Endothelial cell of umbilical vein (primary cell): Measurements from ENCODE around the gene SCLT1. TPM values are rescaled to one million over a fixed set of nuclear protein-coding genes. Genes with fewer than 3 reads are reported as not detected.

Experiments used
- BruUV-seq: library from RNA; stranded (reverse); fragments of 400-500 nt; replicated peaks from 2 replicates; lab custom pipeline; 2021; lab: Mats Ljungman, UMichigan
- CTCF ChIA-PET: fragments of 300-600, 350-600 bp; sonication (Branson Sonifier 250); formaldehyde crosslinking; loops from one replicate; lab custom pipeline; 2021; ENCODE audit warnings: antibody characterized with exemption, inconsistent platforms; lab: Charles Lee
- POLR2A ChIA-PET: fragments of 300-600, 350-600 bp; sonication (Branson Sonifier 250); formaldehyde crosslinking; loops from one replicate; lab custom pipeline; 2021; ENCODE audit warnings: antibody characterized with exemption, inconsistent platforms; lab: Charles Lee
- DNase-seq: peaks from one replicate; pipeline ENCODE4 v3.0.0-alpha.2; 2011; ENCODE audit warnings: low read depth, low spot score
- FAIRE-seq: peaks from 2 replicates; lab custom pipeline; 2011; peaks lifted over from hg19 to GRCh38; lab: Jason Lieb, UNC
- H2AFZ ChIP-seq: 2 replicates; pipeline ENCODE4 v1.6.0; 2012; ENCODE audit warnings: low read depth, low read length, control low read depth, inconsistent platforms
- H3K27ac ChIP-seq: 2 replicates; pipeline ENCODE4 v1.5.1; 2011; ENCODE audit warnings: low read depth, mild to moderate bottlenecking, control low read depth, low read length, moderate library complexity; ENCODE audit not compliant: insufficient read depth
- H3K27me3 ChIP-seq, 2 experiments: 2 replicates each; pipeline versions ENCODE4 v1.6.0 to v1.6.1; 2011; ENCODE audit warnings: low read length in 2 of 2, mixed read lengths in 1 of 2; ENCODE audit not compliant: control insufficient read depth in 2 of 2, insufficient read depth in 2 of 2
- H3K36me3 ChIP-seq, 2 experiments: 2 replicates in 1 of 2; 3 replicates in 1 of 2; pipeline ENCODE4 v1.5.1; 2011; ENCODE audit warnings: low read length in 2 of 2, mild to moderate bottlenecking in 1 of 2, moderate library complexity in 1 of 2; ENCODE audit not compliant: control insufficient read depth in 2 of 2, insufficient read depth in 2 of 2; ENCODE audit errors: extremely low read depth in 1 of 2
- H3K4me1 ChIP-seq: 3 replicates; pipeline ENCODE4 v1.5.1; 2011; ENCODE audit warnings: mild to moderate bottlenecking, low read length; ENCODE audit not compliant: control insufficient read depth, insufficient read depth; ENCODE audit errors: extremely low read depth
- H3K4me2 ChIP-seq: 2 replicates; pipeline ENCODE4 v1.6.1; 2011; ENCODE audit warnings: low read length, control low read depth, mixed read lengths; ENCODE audit not compliant: insufficient read depth
- H3K4me3 ChIP-seq, 3 experiments: fragments of 200-600 bp in 1 of 3; sonication (generic), shearing (Covaris generic) in 1 of 3; replicated peaks in 1 of 3; 2 replicates each; pipeline ENCODE4 v1.5.1; 2011 to 2016; ENCODE audit warnings: control low read depth in 3 of 3, low read length in 3 of 3, mild to moderate bottlenecking in 2 of 3, inconsistent platforms in 1 of 3, low read depth in 1 of 3, moderate library complexity in 1 of 3; ENCODE audit not compliant: insufficient read depth in 1 of 3
- H3K79me2 ChIP-seq: 2 replicates; pipeline ENCODE4 v1.6.0; 2012; ENCODE audit warnings: low read length, inconsistent platforms; ENCODE audit not compliant: control insufficient read depth, insufficient read depth
- H3K9ac ChIP-seq: replicated peaks from 2 replicates; pipeline ENCODE3; 2011; ENCODE audit warnings: low read length, control low read depth; ENCODE audit not compliant: insufficient read depth; ENCODE audit errors: extremely low read depth
- H3K9me1 ChIP-seq: replicated peaks from 3 replicates; pipeline ENCODE4 v1.6.0; 2011; ENCODE audit warnings: mild to moderate bottlenecking, low read length; ENCODE audit not compliant: control insufficient read depth, insufficient read depth; ENCODE audit errors: extremely low read depth
- H3K9me3 ChIP-seq: replicated peaks from 2 replicates; pipeline ENCODE4 v1.5.1; 2012; ENCODE audit warnings: low read length, inconsistent platforms; ENCODE audit not compliant: control insufficient read depth, insufficient read depth
- H4K20me1 ChIP-seq: replicated peaks from 2 replicates; pipeline ENCODE3; 2011; ENCODE audit warnings: mild to moderate bottlenecking, low read length; ENCODE audit not compliant: control insufficient read depth, insufficient read depth; ENCODE audit errors: extremely low read depth
- EZH2 ChIP-seq: IDR thresholded peaks from 2 replicates; pipeline ENCODE4 v1.6.1; 2012; ENCODE audit warnings: borderline replicate concordance, low read depth, mild to moderate bottlenecking, moderate library complexity, low read length, inconsistent platforms; ENCODE audit not compliant: severe bottlenecking
- FOS ChIP-seq: IDR thresholded peaks from 2 replicates; pipeline ENCODE4 v1.6.1; 2011; ENCODE audit warnings: mild to moderate bottlenecking, low read length, moderate library complexity, borderline replicate concordance; ENCODE audit not compliant: insufficient read depth
- GATA2 ChIP-seq: IDR thresholded peaks from 2 replicates; pipeline ENCODE4 v1.7.0; 2011; ENCODE audit warnings: low read depth, mild to moderate bottlenecking, moderate library complexity, mixed read lengths, low read length; ENCODE audit not compliant: insufficient read length, insufficient read depth
- JUN ChIP-seq: IDR thresholded peaks from 2 replicates; pipeline ENCODE4 v1.6.1; 2011; ENCODE audit warnings: borderline replicate concordance, low read depth; ENCODE audit not compliant: insufficient read length, insufficient read depth
- MYC ChIP-seq: IDR thresholded peaks from one replicate; pipeline ENCODE4 v1.6.1; 2011; ENCODE audit warnings: mild to moderate bottlenecking, low read depth, low read length
- POLR2A ChIP-seq: IDR thresholded peaks from 2 replicates; pipeline ENCODE4 v1.6.1; 2012; ENCODE audit warnings: low read depth, mild to moderate bottlenecking, control low read depth, low read length
- POLR2AphosphoS5 ChIP-seq: IDR thresholded peaks from 2 replicates; pipeline ENCODE4 v1.6.1; 2012; ENCODE audit warnings: low read depth, mild to moderate bottlenecking, control low read depth, low read length, moderate library complexity; ENCODE audit not compliant: insufficient read depth
- dilution Hi-C: fragments of 300-500 bp; cut with MboI; formaldehyde crosslinking; loops from one replicate; pipeline ENCODE4 v1.15.0; 2019; ENCODE audit warnings: low sequenced_read_pairs; ENCODE audit not compliant: extremely low pct_ligation_motif_present
- intact Hi-C: fragments of 100-400 bp; cut with micrococcal nuclease; formaldehyde crosslinking; loops from one replicate; pipeline ENCODE4 v1.10.0; 2022
- polyA plus RNA-seq, 4 experiments: library from polyadenylated mRNA; depleted of rRNA in 3 of 4; stranded (reverse) in 3 of 4; unstranded in 1 of 4; fragments of >200 nt; gene quantifications; 2 replicates each; pipeline versions ENCODE4 v1.2.1 to v1.2.3, GENCODE V29; 2011 to 2012; ENCODE audit warnings: missing spikeins in 1 of 4
- total RNA-seq: library from RNA; stranded (reverse); gene quantifications from 2 replicates; pipeline ENCODE4 v1.2.3, GENCODE V29; 2021
- TF ChIP-seq, protein P1 (sequence below), 2 donors: IDR thresholded peaks; 1 replicate in 1 of 2; 2 replicates in 1 of 2; pipeline ENCODE4 v1.5.1; 2011; ENCODE audit warnings: low read length in 2 of 2, mild to moderate bottlenecking in 2 of 2, moderate library complexity in 2 of 2, control low read depth in 1 of 2, inconsistent platforms in 1 of 2, low read depth in 1 of 2; ENCODE audit not compliant: insufficient read depth in 1 of 2; ENCODE audit errors: extremely low read depth in 1 of 2
- TF ChIP-seq, protein P2 (sequence below): IDR thresholded peaks from 2 replicates; pipeline ENCODE4 v1.6.1; 2011; ENCODE audit not compliant: insufficient read depth, insufficient read length

Gene SCLT1
- total and polyA plus RNA-seq, 2 donors (not counting 3 experiments of a cell fraction or from before 2014, with no cell fraction given), result 3.2 to 14.0 TPM

DNA sequence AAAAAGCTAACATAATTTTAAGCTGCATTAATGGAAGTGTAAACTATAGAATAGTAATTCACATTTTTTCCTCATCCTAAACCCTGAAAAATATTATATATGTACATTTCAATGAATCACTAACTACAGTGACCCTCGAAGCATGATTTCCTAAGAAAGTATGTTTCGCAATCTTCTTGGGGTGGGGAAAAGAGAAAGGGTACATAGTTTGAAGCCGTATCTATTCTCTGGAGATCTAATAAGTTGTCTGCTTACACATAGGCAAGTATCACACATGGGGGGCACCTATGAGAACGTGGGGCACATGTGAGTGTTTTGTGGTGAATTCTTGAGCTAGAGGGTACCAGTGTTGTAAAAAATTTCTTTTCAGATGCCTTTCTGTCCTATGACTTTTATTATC lies 212.7 kb downstream of the SCLT1 start:
- FAIRE-seq (no peak), DNase-seq (no peak)
- ChIA-PET CTCF (no interaction called here), POLR2A (no interaction called here)
- intact Hi-C loops, result no loop called here
- Histone ChIP-seq H2AFZ (no peak overlapping the region), H3K27me3 (no peaks in the 10 kb centered on the region), H3K27ac (no peak overlapping the region), H3K9me1 (no peaks in the 10 kb centered on the region), H4K20me1 (no peaks in the 10 kb centered on the region), H3K4me1 (no peaks in the 10 kb centered on the region), H3K9me3 (no peaks in the 10 kb centered on the region), H3K4me2 (no peak overlapping the region), H3K79me2 (no peaks in the 10 kb centered on the region), H3K9ac (no peak overlapping the region), H3K4me3 (no peak overlapping the region), H3K36me3 (no peaks in the 10 kb centered on the region)
- no TSS peak for BruUV-seq
- dilution Hi-C loops, result no loop called here
- no peak for TF ChIP-seq EZH2
- TF ChIP-seq, protein P1, sequence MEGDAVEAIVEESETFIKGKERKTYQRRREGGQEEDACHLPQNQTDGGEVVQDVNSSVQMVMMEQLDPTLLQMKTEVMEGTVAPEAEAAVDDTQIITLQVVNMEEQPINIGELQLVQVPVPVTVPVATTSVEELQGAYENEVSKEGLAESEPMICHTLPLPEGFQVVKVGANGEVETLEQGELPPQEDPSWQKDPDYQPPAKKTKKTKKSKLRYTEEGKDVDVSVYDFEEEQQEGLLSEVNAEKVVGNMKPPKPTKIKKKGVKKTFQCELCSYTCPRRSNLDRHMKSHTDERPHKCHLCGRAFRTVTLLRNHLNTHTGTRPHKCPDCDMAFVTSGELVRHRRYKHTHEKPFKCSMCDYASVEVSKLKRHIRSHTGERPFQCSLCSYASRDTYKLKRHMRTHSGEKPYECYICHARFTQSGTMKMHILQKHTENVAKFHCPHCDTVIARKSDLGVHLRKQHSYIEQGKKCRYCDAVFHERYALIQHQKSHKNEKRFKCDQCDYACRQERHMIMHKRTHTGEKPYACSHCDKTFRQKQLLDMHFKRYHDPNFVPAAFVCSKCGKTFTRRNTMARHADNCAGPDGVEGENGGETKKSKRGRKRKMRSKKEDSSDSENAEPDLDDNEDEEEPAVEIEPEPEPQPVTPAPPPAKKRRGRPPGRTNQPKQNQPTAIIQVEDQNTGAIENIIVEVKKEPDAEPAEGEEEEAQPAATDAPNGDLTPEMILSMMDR (IDR thresholded peaks at IDR 0.05; ENCODE audit: extremely low read depth in 1 of 2, insufficient read depth in 1 of 2, low read depth in 1 of 2, low read length in 2 of 2), result no peak
- TF ChIP-seq, protein P2, sequence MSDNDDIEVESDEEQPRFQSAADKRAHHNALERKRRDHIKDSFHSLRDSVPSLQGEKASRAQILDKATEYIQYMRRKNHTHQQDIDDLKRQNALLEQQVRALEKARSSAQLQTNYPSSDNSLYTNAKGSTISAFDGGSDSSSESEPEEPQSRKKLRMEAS, result no peak
- no peak for TF ChIP-seq POLR2A
- TF ChIP-seq FOS, result no peak
- no peak for TF ChIP-seq POLR2AphosphoS5
- TF ChIP-seq MYC, result no peak
- TF ChIP-seq JUN, result no peak
- TF ChIP-seq GATA2, result no peak
